HuH-7 (cell line): Measurements from ENCODE around the gene IL15.

Experiments used
- DNase-seq: peaks from one replicate; pipeline ENCODE4 v3.0.0; 2011; ENCODE audit warnings: low spot score

The IL15 gene

GRCh38 chr4:141772838-141773237 lies 136.5 kb downstream of the IL15 start:
- no peak for DNase-seq

GRCh38 chr4:141782205-141782604 lies 145.8 kb downstream of the IL15 start:
- DNase-seq, result no peak
